A549 (cell line): Measurements from ENCODE around the gene KEL.

Experiments
- BHLHE40 ChIP-seq: IDR thresholded peaks from 2 replicates; pipeline ENCODE4 v1.6.1; 2012; ENCODE audit warnings: low read depth, low read length, inconsistent platforms
- CBX8 ChIP-seq: fragments of 200-600 bp; sonication (generic); IDR thresholded peaks from 2 replicates; pipeline ENCODE4 v1.6.1; 2016
- CTCF ChIP-seq: fragments of >200 bp; sonication (Bioruptor Twin); formaldehyde crosslinking; IDR thresholded peaks from 3 replicates; pipeline ENCODE4 v1.5.1; 2016
- ESRRA ChIP-seq: fragments of 150-350 bp; IDR thresholded peaks from 2 replicates; pipeline ENCODE4 v1.6.1; 2014; ENCODE audit warnings: mild to moderate bottlenecking, low read length, borderline replicate concordance
- FOXS1 ChIP-seq: fragments of 250-450 bp; sonication (Bioruptor Pico); IDR thresholded peaks from 2 replicates; pipeline ENCODE4 v1.5.0; 2020; ENCODE audit warnings: mild to moderate bottlenecking, moderate library complexity
- JUN ChIP-seq, 2 experiments: fragments of >200 bp; sonication (Bioruptor Twin); formaldehyde crosslinking; IDR thresholded peaks; 2 replicates in 1 of 2; 3 replicates in 1 of 2; pipeline ENCODE4 v1.6.1; 2016 to 2017
- POLR2A ChIP-seq: IDR thresholded peaks from 2 replicates; pipeline ENCODE4 v1.6.1; 2012; ENCODE audit warnings: mild to moderate bottlenecking, low read length
- REST ChIP-seq: fragments of 200-600 bp; sonication (generic); IDR thresholded peaks from 2 replicates; pipeline ENCODE4 v1.6.1; 2016; ENCODE audit warnings: antibody characterized with exemption, mild to moderate bottlenecking, moderate library complexity
- TF ChIP-seq, protein P1 (sequence below): fragments of 450-650 bp; IDR thresholded peaks from 2 replicates; pipeline ENCODE4 v1.6.1; 2014; ENCODE audit warnings: antibody characterized with exemption

GRCh38 chr7:143000648-143001047, 38.5 kb upstream of the KEL start:
- TF ChIP-seq CTCF: no peak
- TF ChIP-seq POLR2A: no peak
- TF ChIP-seq JUN (IDR thresholded peaks at IDR 0.05): no peak
- TF ChIP-seq ESRRA: no peak
- no peak for TF ChIP-seq CBX8
- TF ChIP-seq, protein P1, sequence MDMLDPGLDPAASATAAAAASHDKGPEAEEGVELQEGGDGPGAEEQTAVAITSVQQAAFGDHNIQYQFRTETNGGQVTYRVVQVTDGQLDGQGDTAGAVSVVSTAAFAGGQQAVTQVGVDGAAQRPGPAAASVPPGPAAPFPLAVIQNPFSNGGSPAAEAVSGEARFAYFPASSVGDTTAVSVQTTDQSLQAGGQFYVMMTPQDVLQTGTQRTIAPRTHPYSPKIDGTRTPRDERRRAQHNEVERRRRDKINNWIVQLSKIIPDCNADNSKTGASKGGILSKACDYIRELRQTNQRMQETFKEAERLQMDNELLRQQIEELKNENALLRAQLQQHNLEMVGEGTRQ: no peak
- TF ChIP-seq REST: no peak
- no peak for TF ChIP-seq BHLHE40
- TF ChIP-seq FOXS1 (CRISPR knock-in tag): no peak
